ENCODE results near the gene C1D.
A peak's percentile ranks its signal among the peaks of the same experiment; 100 is the strongest.
"Not testable (repeated sequence)": the region's sequence is repeated elsewhere in the genome, so short reads cannot be mapped to it uniquely, and the experiment has no call there.

The C1D gene

DNA sequence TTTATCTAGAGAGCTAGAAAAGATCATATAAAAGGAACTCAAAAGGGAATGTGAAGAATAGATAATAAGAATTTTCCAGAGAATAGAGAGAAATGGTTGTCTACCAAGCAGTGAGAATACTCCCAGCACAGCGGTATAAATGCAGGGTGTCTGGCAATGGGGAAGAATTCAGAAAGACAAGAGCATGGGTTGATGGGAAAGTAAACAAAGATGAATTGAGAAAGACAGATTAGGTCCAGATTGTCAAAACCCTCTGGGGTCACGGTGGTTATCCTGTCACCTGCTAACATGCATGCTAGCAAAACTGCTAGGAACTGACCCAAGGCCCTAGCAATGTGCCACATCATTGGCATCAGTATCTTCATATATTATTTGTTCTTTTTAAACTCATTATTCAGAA is 30.8 kb upstream of the C1D start:
- Histone ChIP-seq H3K9ac (ENCODE audit: low read length) (no peak overlapping the region), H3K4me3 (ENCODE audit: low read length) (no peak overlapping the region), H3K4me1 (ENCODE audit: control insufficient read depth, insufficient read depth, low read length) (no peaks in the 10 kb centered on the region), H3K36me3 (ENCODE audit: control insufficient read depth, insufficient read depth, low read length, severe bottlenecking) (no peaks in the 10 kb centered on the region), H3K27me3 (replicated peaks; ENCODE audit: control insufficient read depth, insufficient read depth, low read length) (no peaks in the 10 kb centered on the region), H3K9me3 (ENCODE audit: control insufficient read depth, low read length) (no peaks in the 10 kb centered on the region)
- DNase-seq (ENCODE audit: low read depth) = no peak

GRCh38 chr2:68091439-68092034 is 28.7 kb upstream of the C1D start:
- DNase-seq (ENCODE audit: low read depth) = no peak
- H3K4me3 ChIP-seq (ENCODE audit: low read length) = no peak overlapping the region

GRCh38 chr2:68089961-68090360 is 27.2 kb upstream of the C1D start:
- no peaks in the 10 kb centered on the region for H3K9me3 ChIP-seq (ENCODE audit: control insufficient read depth, low read length)
- no peak for DNase-seq (ENCODE audit: low read depth)

More at GRCh38 chr2:68091439-68092034, 28.7 kb upstream of the C1D start:
- Histone ChIP-seq H3K27me3 (replicated peaks; ENCODE audit: control insufficient read depth, insufficient read depth, low read length) (no peaks in the 10 kb centered on the region), H3K9ac (ENCODE audit: low read length) (no peak overlapping the region), H3K9me3 (ENCODE audit: control insufficient read depth, low read length) (no peaks in the 10 kb centered on the region), H3K4me1 (ENCODE audit: control insufficient read depth, insufficient read depth, low read length) (no peaks in the 10 kb centered on the region), H3K36me3 (ENCODE audit: control insufficient read depth, insufficient read depth, low read length, severe bottlenecking) (no peaks in the 10 kb centered on the region)

GRCh38 chr2:68088940-68089339 is 26.1 kb upstream of the C1D start:
- Histone ChIP-seq H3K9me3 (ENCODE audit: control insufficient read depth, low read length) (no peaks in the 10 kb centered on the region), H3K9ac (ENCODE audit: low read length) (no peak overlapping the region), H3K36me3 (ENCODE audit: control insufficient read depth, insufficient read depth, low read length, severe bottlenecking) (no peaks in the 10 kb centered on the region), H3K27me3 (replicated peaks; ENCODE audit: control insufficient read depth, insufficient read depth, low read length) (no peaks in the 10 kb centered on the region), H3K4me3 (ENCODE audit: low read length) (no peak overlapping the region), H3K4me1 (ENCODE audit: control insufficient read depth, insufficient read depth, low read length) (no peaks in the 10 kb centered on the region)
- no peak for DNase-seq (ENCODE audit: low read depth)

More at GRCh38 chr2:68089961-68090360, 27.2 kb upstream of the C1D start:
- no peak overlapping the region for H3K4me3 ChIP-seq (ENCODE audit: low read length)
- no peak overlapping the region for H3K9ac ChIP-seq (ENCODE audit: low read length)
- H3K27me3 ChIP-seq (replicated peaks; ENCODE audit: control insufficient read depth, insufficient read depth, low read length) = no peaks in the 10 kb centered on the region
- H3K4me1 ChIP-seq (ENCODE audit: control insufficient read depth, insufficient read depth, low read length) = no peaks in the 10 kb centered on the region
- H3K36me3 ChIP-seq (ENCODE audit: control insufficient read depth, insufficient read depth, low read length, severe bottlenecking) = no peaks in the 10 kb centered on the region

GRCh38 chr2:68086166-68086565 is 23.4 kb upstream of the C1D start:
- Histone ChIP-seq H3K27me3 (replicated peaks; ENCODE audit: control insufficient read depth, insufficient read depth, low read length) (no peaks in the 10 kb centered on the region), H3K9ac (ENCODE audit: low read length) (no peak overlapping the region), H3K4me1 (ENCODE audit: control insufficient read depth, insufficient read depth, low read length) (no peaks in the 10 kb centered on the region), H3K9me3 (ENCODE audit: control insufficient read depth, low read length) (no peaks in the 10 kb centered on the region), H3K36me3 (ENCODE audit: control insufficient read depth, insufficient read depth, low read length, severe bottlenecking) (no peaks in the 10 kb centered on the region), H3K4me3 (ENCODE audit: low read length) (no peak overlapping the region)
- no peak for DNase-seq (ENCODE audit: low read depth)

DNA sequence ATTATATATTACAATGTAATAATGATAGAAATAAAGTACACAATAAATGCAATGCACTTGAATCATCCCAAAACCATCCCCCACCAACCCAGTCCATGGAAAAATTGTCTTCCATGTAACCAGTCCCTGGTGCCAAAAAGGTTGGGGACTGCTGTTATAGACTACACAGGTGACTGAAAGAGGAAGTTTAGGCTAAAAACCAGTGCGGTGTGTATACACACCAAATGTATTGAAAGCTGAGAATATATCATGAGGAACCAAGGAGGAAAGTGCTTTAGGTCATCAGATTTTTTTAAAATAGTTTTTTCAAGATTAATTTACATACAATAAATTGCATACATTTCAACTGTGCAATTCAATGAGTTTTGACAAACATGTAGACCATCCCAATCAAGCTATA is 20.5 kb upstream of the C1D start:
- no peak for DNase-seq (ENCODE audit: low read depth)

GRCh38 chr2:68074050-68074449 is 11.2 kb upstream of the C1D start:
- Histone ChIP-seq H3K9me3 (ENCODE audit: control insufficient read depth, low read length) (no peaks in the 10 kb centered on the region), H3K4me3 (ENCODE audit: low read length) (no peak overlapping the region), H3K36me3 (ENCODE audit: control insufficient read depth, insufficient read depth, low read length, severe bottlenecking) (no peaks in the 10 kb centered on the region), H3K9ac (ENCODE audit: low read length) (no peak overlapping the region), H3K27me3 (replicated peaks; ENCODE audit: control insufficient read depth, insufficient read depth, low read length) (no peaks in the 10 kb centered on the region), H3K4me1 (ENCODE audit: control insufficient read depth, insufficient read depth, low read length) (no peaks in the 10 kb centered on the region)
- DNase-seq (ENCODE audit: low read depth) = no peak

More for the DNA sequence above, 20.5 kb upstream of the C1D start:
- no peaks in the 10 kb centered on the region for H3K9me3 ChIP-seq (ENCODE audit: control insufficient read depth, low read length)
- H3K36me3 ChIP-seq (ENCODE audit: control insufficient read depth, insufficient read depth, low read length, severe bottlenecking) = no peaks in the 10 kb centered on the region
- H3K4me3 ChIP-seq (ENCODE audit: low read length) = no peak overlapping the region
- no peaks in the 10 kb centered on the region for H3K4me1 ChIP-seq (ENCODE audit: control insufficient read depth, insufficient read depth, low read length)
- no peak overlapping the region for H3K9ac ChIP-seq (ENCODE audit: low read length)
- no peaks in the 10 kb centered on the region for H3K27me3 ChIP-seq (replicated peaks; ENCODE audit: control insufficient read depth, insufficient read depth, low read length)

- DNase-seq (ENCODE audit: low read depth); H3K9ac ChIP-seq (ENCODE audit: low read length); H3K36me3 ChIP-seq (ENCODE audit: control insufficient read depth, insufficient read depth, low read length, severe bottlenecking); H3K4me3 ChIP-seq (ENCODE audit: low read length); H3K9me3 ChIP-seq (ENCODE audit: control insufficient read depth, low read length); H3K27me3 ChIP-seq (replicated peaks; ENCODE audit: control insufficient read depth, insufficient read depth, low read length): not testable (repeated sequence)
- H3K4me1 ChIP-seq (ENCODE audit: control insufficient read depth, insufficient read depth, low read length) = peaks cover 31% of the 10 kb centered on the region
Observed at GRCh38 chr2:68063797-68064646, 1.2 kb upstream of the C1D start.

DNA sequence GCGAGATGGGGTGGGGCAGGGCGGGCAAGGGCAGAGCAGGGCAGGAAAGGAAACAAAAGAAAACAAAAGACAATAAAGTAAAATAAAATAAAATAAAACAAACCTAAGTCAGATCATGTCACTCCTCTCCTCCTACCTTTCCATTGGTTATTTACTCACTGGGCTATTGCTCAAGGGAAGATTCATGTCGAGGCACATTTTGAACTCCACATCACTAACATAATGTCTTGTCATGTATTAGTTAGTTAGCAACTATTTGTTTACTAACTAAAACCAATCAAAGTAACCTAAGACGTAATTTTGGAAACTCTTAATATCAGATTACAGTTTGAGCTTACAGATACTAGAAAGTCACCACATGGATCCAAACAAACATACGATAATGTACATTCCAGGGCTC is 2.2 kb downstream of the C1D start:
- no peak for DNase-seq (ENCODE audit: low read depth)
- H3K9me3 ChIP-seq (ENCODE audit: control insufficient read depth, low read length) = no peaks in the 10 kb centered on the region
- H3K36me3 ChIP-seq (ENCODE audit: control insufficient read depth, insufficient read depth, low read length, severe bottlenecking) = no peaks in the 10 kb centered on the region
- no peak overlapping the region for H3K4me3 ChIP-seq (ENCODE audit: low read length)
- H3K4me1 ChIP-seq (ENCODE audit: control insufficient read depth, insufficient read depth, low read length) = peaks cover 37% of the 10 kb centered on the region
- H3K27me3 ChIP-seq (replicated peaks; ENCODE audit: control insufficient read depth, insufficient read depth, low read length) = no peaks in the 10 kb centered on the region
- H3K9ac ChIP-seq (ENCODE audit: low read length) = no peak overlapping the region

GRCh38 chr2:68059784-68060525 is 2.8 kb downstream of the C1D start:
- no peak for DNase-seq (ENCODE audit: low read depth)
- no peak overlapping the region for H3K9ac ChIP-seq (ENCODE audit: low read length)
- H3K36me3 ChIP-seq (ENCODE audit: control insufficient read depth, insufficient read depth, low read length, severe bottlenecking) = no peaks in the 10 kb centered on the region
- no peaks in the 10 kb centered on the region for H3K27me3 ChIP-seq (replicated peaks; ENCODE audit: control insufficient read depth, insufficient read depth, low read length)
- no peaks in the 10 kb centered on the region for H3K9me3 ChIP-seq (ENCODE audit: control insufficient read depth, low read length)
- peaks cover 37% of the 10 kb centered on the region for H3K4me1 ChIP-seq (ENCODE audit: control insufficient read depth, insufficient read depth, low read length)
- peak overlapping the region; percentile 38 for H3K4me3 ChIP-seq (ENCODE audit: low read length)

- no peak for DNase-seq (ENCODE audit: low read depth)
- Histone ChIP-seq H3K36me3 (ENCODE audit: control insufficient read depth, insufficient read depth, low read length, severe bottlenecking) (no peaks in the 10 kb centered on the region), H3K9me3 (ENCODE audit: control insufficient read depth, low read length) (no peaks in the 10 kb centered on the region), H3K9ac (ENCODE audit: low read length) (no peak overlapping the region), H3K4me3 (ENCODE audit: low read length) (no peak overlapping the region), H3K4me1 (ENCODE audit: control insufficient read depth, insufficient read depth, low read length) (peaks cover 45% of the 10 kb centered on the region), H3K27me3 (replicated peaks; ENCODE audit: control insufficient read depth, insufficient read depth, low read length) (no peaks in the 10 kb centered on the region)
Observed at GRCh38 chr2:68057658-68058396, 5.0 kb downstream of the C1D start.
